Gastroesophageal sphincter (tissue), 3 donors: Measurements from ENCODE around the gene NRF1.

ENCODE experiments used
- CTCF ChIP-seq, 4 experiments: fragments of 200-600 bp in 2 of 4; fragments of 450-650 bp in 2 of 4; sonication (generic) in 1 of 4; IDR thresholded peaks; one replicate each; pipeline ENCODE4 v1.5.1; 2017 to 2019; ENCODE audit warnings: antibody characterized with exemption in 4 of 4, mild to moderate bottlenecking in 2 of 4, moderate library complexity in 2 of 4
- EP300 ChIP-seq: sonication (generic); formaldehyde crosslinking; IDR thresholded peaks from one replicate; pipeline ENCODE4 v1.6.1; 2017; ENCODE audit warnings: antibody characterized with exemption, mild to moderate bottlenecking
- POLR2A ChIP-seq, 2 donors: fragments of 450-650 bp; IDR thresholded peaks; one replicate each; pipeline ENCODE4 v1.6.1; 2017; ENCODE audit warnings: antibody characterized with exemption in 2 of 2, mild to moderate bottlenecking in 2 of 2, moderate library complexity in 1 of 2
- POLR2AphosphoS5 ChIP-seq: sonication (generic); formaldehyde crosslinking; IDR thresholded peaks from one replicate; pipeline ENCODE4 v1.6.1; 2017; ENCODE audit warnings: antibody characterized with exemption

- no peak for TF ChIP-seq POLR2A (IDR thresholded peaks at IDR 0.05)
- no peak for TF ChIP-seq CTCF (IDR thresholded peaks at IDR 0.05)
- TF ChIP-seq EP300: no peak
- no peak for TF ChIP-seq POLR2AphosphoS5
These were observed 32.1 kb downstream of the NRF1 start for GRCh38 chr7:129643550-129644170.
